ENCODE data around the gene KLHL24.
A peak's percentile ranks its signal among the peaks of the same experiment; 100 is the strongest.
"Not testable (repeated sequence)": the region's sequence is repeated elsewhere in the genome, so short reads cannot be mapped to it uniquely, and the experiment has no call there.

KLHL24 gene, protein sequence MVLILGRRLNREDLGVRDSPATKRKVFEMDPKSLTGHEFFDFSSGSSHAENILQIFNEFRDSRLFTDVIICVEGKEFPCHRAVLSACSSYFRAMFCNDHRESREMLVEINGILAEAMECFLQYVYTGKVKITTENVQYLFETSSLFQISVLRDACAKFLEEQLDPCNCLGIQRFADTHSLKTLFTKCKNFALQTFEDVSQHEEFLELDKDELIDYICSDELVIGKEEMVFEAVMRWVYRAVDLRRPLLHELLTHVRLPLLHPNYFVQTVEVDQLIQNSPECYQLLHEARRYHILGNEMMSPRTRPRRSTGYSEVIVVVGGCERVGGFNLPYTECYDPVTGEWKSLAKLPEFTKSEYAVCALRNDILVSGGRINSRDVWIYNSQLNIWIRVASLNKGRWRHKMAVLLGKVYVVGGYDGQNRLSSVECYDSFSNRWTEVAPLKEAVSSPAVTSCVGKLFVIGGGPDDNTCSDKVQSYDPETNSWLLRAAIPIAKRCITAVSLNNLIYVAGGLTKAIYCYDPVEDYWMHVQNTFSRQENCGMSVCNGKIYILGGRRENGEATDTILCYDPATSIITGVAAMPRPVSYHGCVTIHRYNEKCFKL

GRCh38 chr3:183635431-183636220 is at the start of gene KLHL24:
Gene KLHL24, plus strand, starts transcription at chr3:183635623. Its CDS starts 14,734 bp downstream, at chr3:183650357.
- peak; percentile 86 for DNase-seq

DNA sequence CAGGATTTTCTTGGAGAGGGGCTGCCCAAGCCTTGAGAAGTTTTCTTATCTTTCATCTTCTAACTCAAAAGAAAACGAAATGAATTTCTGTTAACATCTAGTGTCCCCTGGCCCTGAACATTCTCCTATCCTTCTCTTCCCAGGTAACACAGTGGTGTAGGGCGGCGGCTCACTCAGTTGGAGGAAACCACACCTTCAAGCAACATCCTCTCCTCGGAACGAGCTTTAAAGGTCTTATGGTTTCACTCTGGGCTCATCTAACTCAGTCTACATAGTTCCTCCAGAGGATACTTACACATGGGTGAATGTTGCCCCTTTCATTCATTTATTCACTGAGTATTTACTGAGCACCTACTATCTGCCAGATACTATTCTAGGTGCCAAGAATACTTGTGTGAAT is 48.9 kb upstream of the KLHL24 start:
- DNase-seq, result no peak

- DNase-seq, result no peak
Measured at GRCh38 chr3:183587336-183587735, 48.1 kb upstream of the KLHL24 start.

- DNase-seq, result no peak
Measured at GRCh38 chr3:183590442-183590841, 45.0 kb upstream of the KLHL24 start.

- no peak for DNase-seq
Measured at GRCh38 chr3:183591881-183592521, 43.4 kb upstream of the KLHL24 start.

DNA sequence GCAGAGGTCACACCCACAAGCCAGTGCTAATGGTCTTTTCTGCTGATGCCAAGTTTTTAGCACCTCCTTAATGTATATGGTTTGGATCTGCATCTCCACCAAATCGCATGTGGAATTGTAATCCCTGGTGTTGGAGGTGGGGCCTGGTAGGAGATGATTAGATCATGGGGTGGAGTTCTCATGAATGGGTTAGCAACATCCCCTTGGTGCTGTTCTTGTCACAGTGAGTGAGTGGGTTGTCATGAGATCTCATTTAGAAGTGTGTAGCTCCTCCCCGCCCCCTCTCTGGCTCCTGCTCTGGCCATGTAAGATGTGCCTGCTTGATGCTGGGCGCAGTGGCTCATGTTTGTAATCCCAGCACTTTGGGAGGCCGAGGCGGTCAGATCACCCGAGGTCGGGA is 42.6 kb upstream of the KLHL24 start:
- no peak for DNase-seq

GRCh38 chr3:183594636-183595035 is 40.8 kb upstream of the KLHL24 start:
- DNase-seq, result no peak

GRCh38 chr3:183597959-183598358 is 37.5 kb upstream of the KLHL24 start:
- DNase-seq, result no peak

GRCh38 chr3:183611326-183611725 is 24.1 kb upstream of the KLHL24 start:
- not testable (repeated sequence) for DNase-seq

DNA sequence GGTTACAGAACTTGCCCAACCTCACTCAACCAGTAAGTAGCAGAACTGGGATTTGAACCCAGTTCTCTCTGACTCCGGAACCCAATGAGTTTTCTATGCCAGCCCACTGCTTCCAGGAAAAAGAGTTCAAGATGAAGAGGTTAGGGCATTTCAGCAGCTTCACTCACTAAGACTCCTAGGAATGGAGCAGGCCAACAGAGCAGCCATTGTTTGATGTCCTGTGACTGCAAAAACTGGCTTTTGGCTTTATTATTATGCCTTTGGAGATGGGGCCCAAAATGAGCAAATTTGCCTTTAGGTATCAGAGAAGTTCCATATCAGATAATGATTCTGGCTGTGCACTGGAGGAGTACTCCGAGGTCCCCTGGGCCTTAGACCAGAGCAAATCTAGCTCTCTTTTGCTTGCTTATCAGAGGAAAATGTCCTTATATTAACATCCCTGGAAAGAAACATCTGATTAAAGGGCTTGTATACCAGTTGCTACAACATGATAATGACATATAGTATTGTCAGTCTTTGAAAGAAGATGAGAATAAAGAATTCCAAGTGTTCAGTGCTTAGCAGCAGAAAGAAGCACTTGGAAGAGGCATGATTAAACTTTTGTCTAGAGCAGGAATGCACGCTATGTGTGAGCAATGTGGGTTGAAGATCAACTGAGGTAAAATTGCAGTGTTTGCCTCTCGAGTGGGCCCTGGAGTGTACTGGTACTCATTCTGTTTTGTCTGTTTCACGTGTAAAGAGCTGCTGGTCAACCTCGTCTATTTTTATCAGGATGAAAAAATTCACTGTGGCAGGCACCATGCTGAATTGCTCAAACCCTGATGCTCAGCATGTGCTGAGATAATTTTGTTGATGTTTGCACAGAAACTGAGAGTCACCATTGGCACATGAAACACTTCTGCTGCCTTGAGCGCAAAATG is 21.8 kb upstream of the KLHL24 start:
- no peak for DNase-seq

DNA sequence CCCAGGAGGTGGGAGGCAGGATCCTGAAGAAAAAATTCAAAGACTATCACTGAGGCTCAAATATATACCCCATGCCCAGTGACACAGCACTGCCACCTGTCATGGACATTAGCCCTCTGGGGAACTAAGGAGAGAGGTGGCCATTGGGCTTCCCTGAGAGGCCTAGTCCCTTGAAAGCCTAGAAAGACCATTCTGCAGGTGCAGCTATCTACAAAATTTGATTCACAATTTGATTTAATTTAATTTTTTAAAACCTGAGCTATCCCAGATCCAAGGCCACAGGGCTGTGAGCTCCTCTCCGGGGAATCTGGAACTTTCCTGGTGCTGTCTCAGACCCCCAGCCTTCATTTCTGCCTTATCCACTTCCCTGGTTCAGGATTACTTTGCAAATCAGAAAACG is 16.9 kb upstream of the KLHL24 start:
- no peak for DNase-seq

GRCh38 chr3:183619010-183619409 is 16.4 kb upstream of the KLHL24 start:
- DNase-seq, result no peak

DNA sequence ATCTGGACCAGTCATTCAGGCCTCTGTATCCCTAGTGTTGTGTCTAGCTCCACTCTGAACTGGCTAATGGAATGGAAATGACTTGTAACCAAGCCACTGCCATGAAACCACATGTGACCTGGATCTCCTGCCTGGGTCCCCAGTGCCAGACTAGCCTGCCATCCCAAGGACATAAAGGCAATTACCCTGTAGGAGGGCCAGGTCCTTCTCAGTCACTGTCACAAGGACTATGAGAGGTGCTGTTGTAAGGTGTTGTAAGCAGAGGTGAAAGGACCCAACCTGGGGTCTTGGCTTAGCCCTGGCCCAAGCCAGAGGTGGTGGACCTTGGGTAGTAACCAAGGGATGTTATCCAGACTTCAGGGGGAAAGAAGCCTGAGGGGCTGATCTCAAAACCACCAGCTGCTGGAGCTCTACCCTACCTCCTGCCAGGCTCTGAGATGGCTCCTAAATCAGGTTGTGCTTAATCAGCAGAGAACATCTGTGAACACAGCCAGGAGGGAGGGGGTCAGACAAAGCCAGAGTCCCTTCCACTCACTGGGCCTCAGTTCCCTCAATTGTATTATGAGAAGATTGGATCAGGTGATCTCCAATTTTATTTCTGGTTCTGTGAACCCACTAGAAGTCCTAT is 15.7 kb upstream of the KLHL24 start:
- DNase-seq, result no peak

DNA sequence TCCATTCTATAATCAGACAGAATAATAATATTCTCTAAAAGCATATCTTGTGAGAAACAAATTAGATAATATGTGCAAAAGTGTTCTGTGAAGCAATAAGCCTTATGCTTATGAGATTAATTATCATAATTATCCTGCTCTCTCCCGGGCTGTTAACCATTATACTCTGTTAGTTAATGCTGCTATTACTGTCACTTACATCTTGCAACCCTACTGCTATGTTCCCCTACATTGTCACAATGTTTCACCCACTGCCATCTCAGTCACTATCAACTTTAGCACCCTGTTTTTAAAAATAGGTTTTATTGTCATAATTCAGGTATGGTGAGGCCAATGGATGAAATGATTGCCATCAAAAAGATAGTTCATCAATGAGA is 15.2 kb upstream of the KLHL24 start:
- no peak for DNase-seq

GRCh38 chr3:183622473-183622872 is 12.9 kb upstream of the KLHL24 start:
- DNase-seq, result not testable (repeated sequence)

DNA sequence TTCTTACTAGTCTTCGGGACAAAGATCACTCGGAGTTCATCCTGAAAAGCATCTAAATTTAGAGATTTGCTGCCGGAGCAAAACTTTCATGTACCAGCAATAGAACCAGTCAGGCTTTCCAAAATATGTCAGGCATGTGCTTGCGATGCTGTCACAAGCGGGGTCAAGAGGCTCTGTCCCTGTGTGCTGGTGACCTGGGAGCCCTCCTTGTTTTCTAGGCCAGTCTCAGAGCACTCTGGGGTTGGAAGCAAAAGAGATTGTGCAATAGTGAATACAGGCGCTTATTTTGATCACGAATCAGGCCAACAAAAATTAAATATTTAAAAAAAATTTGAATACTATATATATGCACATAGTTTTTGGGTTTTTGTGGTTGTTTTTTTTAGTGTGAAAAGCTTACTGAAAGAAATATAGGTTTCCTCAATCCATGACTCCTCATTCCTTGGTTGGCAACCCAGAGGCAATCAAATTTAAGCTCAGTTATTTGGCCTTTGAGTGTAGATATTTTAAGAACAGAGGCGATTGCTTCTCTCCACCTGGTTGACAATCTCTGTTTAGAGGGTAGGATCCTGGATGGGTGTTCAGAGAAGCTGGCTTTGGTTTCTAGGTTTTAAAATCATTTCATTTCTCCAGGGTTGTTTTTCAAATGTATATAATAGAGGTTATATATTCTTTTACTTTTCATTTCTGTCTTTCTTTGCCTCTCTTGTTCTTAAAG is 8.4 kb upstream of the KLHL24 start:
- DNase-seq, result no peak

DNA sequence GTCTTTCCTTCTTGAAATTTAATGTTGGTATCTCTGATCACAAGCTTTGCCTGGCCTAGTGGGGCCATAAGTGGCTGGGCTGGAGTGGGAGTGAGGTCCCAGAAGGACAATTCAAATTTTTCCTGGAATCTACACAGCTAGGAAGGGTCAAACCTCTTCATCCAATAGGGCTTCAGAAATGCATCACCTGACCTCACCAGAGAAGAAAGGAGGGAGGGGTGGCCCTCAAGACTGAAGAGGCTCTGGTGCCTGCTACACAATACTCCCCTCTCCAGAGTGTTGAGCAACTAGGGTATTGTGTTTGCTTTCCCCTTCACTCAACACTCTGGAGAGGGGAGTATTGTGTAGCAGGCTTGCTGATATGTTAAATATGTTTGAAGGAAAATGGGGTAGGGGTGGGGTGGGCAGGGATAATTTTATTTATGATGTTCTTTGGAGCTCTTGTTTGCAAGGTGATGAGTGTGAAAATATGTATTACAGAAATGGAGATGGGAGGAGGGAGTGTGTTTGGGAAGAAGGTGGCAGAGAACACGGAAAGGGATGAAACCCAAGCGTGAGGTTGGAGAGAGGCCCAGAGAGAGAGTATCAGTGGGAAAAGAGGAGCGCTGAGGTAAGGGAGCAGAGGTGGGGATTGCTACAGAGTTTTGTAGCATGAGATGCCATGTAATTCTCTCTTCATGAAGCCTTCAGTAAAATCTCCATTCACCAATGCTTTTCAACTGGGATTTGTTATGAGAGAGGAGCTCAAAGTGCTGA is 5.7 kb upstream of the KLHL24 start:
- no peak for DNase-seq

GRCh38 chr3:183631715-183632114 is 3.7 kb upstream of the KLHL24 start:
- no peak for DNase-seq

- DNase-seq, result not testable (repeated sequence)
Measured at GRCh38 chr3:183632725-183633124, 2.7 kb upstream of the KLHL24 start.

DNA sequence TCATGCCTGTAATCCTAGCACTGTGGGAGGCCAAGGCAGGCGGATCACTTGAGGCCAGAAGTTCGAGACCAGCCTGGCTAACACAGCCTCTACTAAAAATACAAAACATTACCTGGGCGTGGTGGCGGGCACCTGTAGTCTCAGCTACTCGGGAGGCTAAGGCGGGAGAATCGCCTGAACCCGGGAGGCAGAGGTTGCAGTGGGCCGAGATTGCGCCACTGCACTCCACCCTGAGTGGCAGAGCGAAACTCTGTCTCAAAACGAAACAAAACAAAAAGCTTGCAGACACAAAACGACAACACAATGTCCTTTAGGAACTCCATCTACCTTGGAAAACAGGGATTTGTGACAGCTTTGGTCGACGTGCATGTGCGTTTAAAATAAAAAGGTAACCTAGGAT is 716 bp upstream of the KLHL24 start:
- DNase-seq, result no peak
